Nephron progenitor cell (in vitro differentiated cells): Measurements from ENCODE around the gene EIF1AX.
"Not testable (repeated sequence)": the region's sequence is repeated elsewhere in the genome, so short reads cannot be mapped to it uniquely, and the experiment has no call there.

ENCODE experiments used
- DNase-seq: peaks from one replicate; pipeline ENCODE4 v3.0.0; 2021
- H3K27ac Mint-ChIP-seq: 2 replicates; pipeline ENCODE4 v1.8.0; 2021; ENCODE audit warnings: mild to moderate bottlenecking, moderate library complexity, mixed read lengths
- H3K27me3 Mint-ChIP-seq: 2 replicates; pipeline ENCODE4 v1.8.0; 2021; ENCODE audit warnings: mild to moderate bottlenecking, low read depth, mixed read lengths; ENCODE audit not compliant: poor library complexity
- H3K36me3 Mint-ChIP-seq: 2 replicates; pipeline ENCODE4 v1.8.0; 2021; ENCODE audit warnings: low read depth, mixed read lengths
- H3K4me1 Mint-ChIP-seq: 2 replicates; pipeline ENCODE4 v1.8.0; 2021; ENCODE audit warnings: mixed read lengths
- H3K4me3 Mint-ChIP-seq: 2 replicates; pipeline ENCODE4 v1.8.0; 2021; ENCODE audit warnings: mild to moderate bottlenecking, moderate library complexity, mixed read lengths
- H3K9me3 Mint-ChIP-seq: 2 replicates; pipeline ENCODE4 v1.8.0; 2021; ENCODE audit warnings: mild to moderate bottlenecking, moderate library complexity, mixed read lengths
- CTCF ChIP-seq: fragments of 200-600 bp; sonication (generic); IDR thresholded peaks from 2 replicates; pipeline ENCODE4 v1.5.0; 2021; ENCODE audit warnings: antibody characterized with exemption

Gene EIF1AX

GRCh38 chrX:20173313-20173712, 31.7 kb upstream of the EIF1AX start:
- Mint-ChIP-seq H3K36me3 (peaks cover 28% of the 10 kb centered on the region), H3K27me3 (no peaks in the 10 kb centered on the region), H3K4me1 (no peaks in the 10 kb centered on the region), H3K9me3 (peaks cover 7% of the 10 kb centered on the region), H3K27ac (no peak overlapping the region), H3K4me3 (no peak overlapping the region)
- DNase-seq: no peak
- TF ChIP-seq CTCF: no peak

GRCh38 chrX:20171887-20172286, 30.2 kb upstream of the EIF1AX start:
- no peaks in the 10 kb centered on the region for H3K27me3 Mint-ChIP-seq
- H3K27ac Mint-ChIP-seq: no peak overlapping the region
- DNase-seq: no peak
- H3K36me3 Mint-ChIP-seq: peaks cover 31% of the 10 kb centered on the region
- H3K9me3 Mint-ChIP-seq: peaks cover 10% of the 10 kb centered on the region
- TF ChIP-seq CTCF: no peak
- H3K4me3 Mint-ChIP-seq: no peak overlapping the region
- no peaks in the 10 kb centered on the region for H3K4me1 Mint-ChIP-seq

GRCh38 chrX:20162516-20162915, 20.9 kb upstream of the EIF1AX start:
- peaks cover 53% of the 10 kb centered on the region for H3K36me3 Mint-ChIP-seq
- DNase-seq, H3K4me3 Mint-ChIP-seq, H3K4me1 Mint-ChIP-seq, H3K27ac Mint-ChIP-seq, H3K27me3 Mint-ChIP-seq: not testable (repeated sequence)
- H3K9me3 Mint-ChIP-seq: peaks cover 17% of the 10 kb centered on the region

GRCh38 chrX:20159797-20160385, 18.3 kb upstream of the EIF1AX start:
- TF ChIP-seq CTCF: no peak
- Mint-ChIP-seq H3K27me3 (no peaks in the 10 kb centered on the region), H3K4me3 (no peak overlapping the region), H3K9me3 (peaks cover 24% of the 10 kb centered on the region), H3K4me1 (no peaks in the 10 kb centered on the region), H3K27ac (no peak overlapping the region), H3K36me3 (peaks cover 50% of the 10 kb centered on the region)
- DNase-seq: no peak

- H3K27ac Mint-ChIP-seq: no peak overlapping the region
- no peak for DNase-seq
- no peaks in the 10 kb centered on the region for H3K27me3 Mint-ChIP-seq
- peaks cover 26% of the 10 kb centered on the region for H3K9me3 Mint-ChIP-seq
- no peaks in the 10 kb centered on the region for H3K4me1 Mint-ChIP-seq
- no peak overlapping the region for H3K4me3 Mint-ChIP-seq
- TF ChIP-seq CTCF: no peak
- H3K36me3 Mint-ChIP-seq: peaks cover 40% of the 10 kb centered on the region
Observed at GRCh38 chrX:20151689-20152088, 10.1 kb upstream of the EIF1AX start.

- Mint-ChIP-seq H3K4me1 (no peaks in the 10 kb centered on the region), H3K27me3 (no peaks in the 10 kb centered on the region)
Observed at GRCh38 chrX:20149326-20149725, 7.7 kb upstream of the EIF1AX start.

More at GRCh38 chrX:20149326-20149725, 7.7 kb upstream of the EIF1AX start:
- Mint-ChIP-seq H3K9me3 (peaks cover 31% of the 10 kb centered on the region), H3K4me3 (no peak overlapping the region), H3K27ac (no peak overlapping the region), H3K36me3 (peaks cover 35% of the 10 kb centered on the region)
- DNase-seq: no peak
- no peak for TF ChIP-seq CTCF
